WTC11 (cell line): ENCODE results near the gene P2RX1.

Source experiments
- NR1H2 ChIP-seq: sonication (generic); formaldehyde crosslinking; IDR thresholded peaks from 2 replicates; pipeline ENCODE4 v1.9.0; 2021; ENCODE audit warnings: mild to moderate bottlenecking, moderate library complexity, missing genetic modification reagents
- SP1 ChIP-seq: sonication (generic); formaldehyde crosslinking; conservative IDR thresholded peaks from 2 replicates; pipeline ENCODE4 v1.8.1; 2022; ENCODE audit warnings: missing genetic modification reagents
- TEAD1 ChIP-seq: sonication (generic); formaldehyde crosslinking; IDR thresholded peaks from 2 replicates; pipeline ENCODE4 v1.8.0; 2022; ENCODE audit warnings: mild to moderate bottlenecking, missing genetic modification reagents
- TEAD4 ChIP-seq: sonication (generic); formaldehyde crosslinking; IDR thresholded peaks from 2 replicates; pipeline ENCODE4 v1.8.0; 2022; ENCODE audit warnings: mild to moderate bottlenecking, missing genetic modification reagents
- ZNF138 ChIP-seq: sonication (generic); formaldehyde crosslinking; conservative IDR thresholded peaks from 2 replicates; pipeline ENCODE4 v1.8.1; 2022; ENCODE audit warnings: mild to moderate bottlenecking, moderate library complexity, missing genetic modification reagents
- TF ChIP-seq, protein P1 (sequence below): sonication (generic); formaldehyde crosslinking; IDR thresholded peaks from 2 replicates; pipeline ENCODE4 v1.8.0; 2023; ENCODE audit warnings: mild to moderate bottlenecking, missing genetic modification reagents
- TF ChIP-seq, protein P2 (sequence below): sonication (generic); formaldehyde crosslinking; conservative IDR thresholded peaks from 2 replicates; pipeline ENCODE4 v1.8.1; 2022; ENCODE audit warnings: mild to moderate bottlenecking, missing genetic modification reagents
- TF ChIP-seq, protein P3 (sequence below): fragments of 200-600 bp; IDR thresholded peaks from 2 replicates; pipeline ENCODE4 v1.8.0; 2022; ENCODE audit warnings: antibody characterized with exemption
- TF ChIP-seq, protein P4 (sequence below): sonication (generic); formaldehyde crosslinking; IDR thresholded peaks from 2 replicates; pipeline ENCODE4 v1.8.1; 2022; ENCODE audit warnings: mild to moderate bottlenecking, missing genetic modification reagents, moderate library complexity, borderline replicate concordance
- TF ChIP-seq, protein P5 (sequence below): sonication (generic); formaldehyde crosslinking; IDR thresholded peaks from 2 replicates; pipeline ENCODE4 v1.8.0; 2022; ENCODE audit warnings: mild to moderate bottlenecking, missing genetic modification reagents

DNA sequence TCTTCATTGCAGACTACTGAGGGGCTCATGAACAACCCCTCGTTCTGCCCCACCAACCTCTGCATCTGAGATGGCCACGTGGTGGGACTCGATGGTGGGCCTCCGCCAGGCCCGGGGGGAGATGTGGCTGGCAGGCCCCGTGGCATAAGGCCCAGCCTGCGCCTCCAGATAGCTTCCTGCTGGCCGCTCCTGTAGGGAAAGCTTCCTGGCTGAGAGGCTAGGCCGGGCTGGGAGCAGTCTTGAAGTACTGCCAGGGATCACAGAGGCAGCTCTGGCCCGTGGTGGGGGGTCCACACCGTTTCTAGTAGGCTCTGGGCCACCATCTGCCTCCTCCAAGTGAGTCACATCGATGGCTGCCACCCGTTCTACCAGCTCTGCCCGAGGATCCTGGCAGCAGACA is 31.0 kb downstream of the P2RX1 start:
- no peak for TF ChIP-seq ZNF138 (CRISPR knock-in tag)
- TF ChIP-seq, protein P1, sequence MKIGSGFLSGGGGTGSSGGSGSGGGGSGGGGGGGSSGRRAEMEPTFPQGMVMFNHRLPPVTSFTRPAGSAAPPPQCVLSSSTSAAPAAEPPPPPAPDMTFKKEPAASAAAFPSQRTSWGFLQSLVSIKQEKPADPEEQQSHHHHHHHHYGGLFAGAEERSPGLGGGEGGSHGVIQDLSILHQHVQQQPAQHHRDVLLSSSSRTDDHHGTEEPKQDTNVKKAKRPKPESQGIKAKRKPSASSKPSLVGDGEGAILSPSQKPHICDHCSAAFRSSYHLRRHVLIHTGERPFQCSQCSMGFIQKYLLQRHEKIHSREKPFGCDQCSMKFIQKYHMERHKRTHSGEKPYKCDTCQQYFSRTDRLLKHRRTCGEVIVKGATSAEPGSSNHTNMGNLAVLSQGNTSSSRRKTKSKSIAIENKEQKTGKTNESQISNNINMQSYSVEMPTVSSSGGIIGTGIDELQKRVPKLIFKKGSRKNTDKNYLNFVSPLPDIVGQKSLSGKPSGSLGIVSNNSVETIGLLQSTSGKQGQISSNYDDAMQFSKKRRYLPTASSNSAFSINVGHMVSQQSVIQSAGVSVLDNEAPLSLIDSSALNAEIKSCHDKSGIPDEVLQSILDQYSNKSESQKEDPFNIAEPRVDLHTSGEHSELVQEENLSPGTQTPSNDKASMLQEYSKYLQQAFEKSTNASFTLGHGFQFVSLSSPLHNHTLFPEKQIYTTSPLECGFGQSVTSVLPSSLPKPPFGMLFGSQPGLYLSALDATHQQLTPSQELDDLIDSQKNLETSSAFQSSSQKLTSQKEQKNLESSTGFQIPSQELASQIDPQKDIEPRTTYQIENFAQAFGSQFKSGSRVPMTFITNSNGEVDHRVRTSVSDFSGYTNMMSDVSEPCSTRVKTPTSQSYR (CRISPR knock-in tag): no peak
- TF ChIP-seq, protein P2, sequence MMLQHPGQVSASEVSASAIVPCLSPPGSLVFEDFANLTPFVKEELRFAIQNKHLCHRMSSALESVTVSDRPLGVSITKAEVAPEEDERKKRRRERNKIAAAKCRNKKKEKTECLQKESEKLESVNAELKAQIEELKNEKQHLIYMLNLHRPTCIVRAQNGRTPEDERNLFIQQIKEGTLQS (CRISPR knock-in tag): no peak
- TF ChIP-seq, protein P3, sequence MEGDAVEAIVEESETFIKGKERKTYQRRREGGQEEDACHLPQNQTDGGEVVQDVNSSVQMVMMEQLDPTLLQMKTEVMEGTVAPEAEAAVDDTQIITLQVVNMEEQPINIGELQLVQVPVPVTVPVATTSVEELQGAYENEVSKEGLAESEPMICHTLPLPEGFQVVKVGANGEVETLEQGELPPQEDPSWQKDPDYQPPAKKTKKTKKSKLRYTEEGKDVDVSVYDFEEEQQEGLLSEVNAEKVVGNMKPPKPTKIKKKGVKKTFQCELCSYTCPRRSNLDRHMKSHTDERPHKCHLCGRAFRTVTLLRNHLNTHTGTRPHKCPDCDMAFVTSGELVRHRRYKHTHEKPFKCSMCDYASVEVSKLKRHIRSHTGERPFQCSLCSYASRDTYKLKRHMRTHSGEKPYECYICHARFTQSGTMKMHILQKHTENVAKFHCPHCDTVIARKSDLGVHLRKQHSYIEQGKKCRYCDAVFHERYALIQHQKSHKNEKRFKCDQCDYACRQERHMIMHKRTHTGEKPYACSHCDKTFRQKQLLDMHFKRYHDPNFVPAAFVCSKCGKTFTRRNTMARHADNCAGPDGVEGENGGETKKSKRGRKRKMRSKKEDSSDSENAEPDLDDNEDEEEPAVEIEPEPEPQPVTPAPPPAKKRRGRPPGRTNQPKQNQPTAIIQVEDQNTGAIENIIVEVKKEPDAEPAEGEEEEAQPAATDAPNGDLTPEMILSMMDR: no peak
- TF ChIP-seq, protein P4, sequence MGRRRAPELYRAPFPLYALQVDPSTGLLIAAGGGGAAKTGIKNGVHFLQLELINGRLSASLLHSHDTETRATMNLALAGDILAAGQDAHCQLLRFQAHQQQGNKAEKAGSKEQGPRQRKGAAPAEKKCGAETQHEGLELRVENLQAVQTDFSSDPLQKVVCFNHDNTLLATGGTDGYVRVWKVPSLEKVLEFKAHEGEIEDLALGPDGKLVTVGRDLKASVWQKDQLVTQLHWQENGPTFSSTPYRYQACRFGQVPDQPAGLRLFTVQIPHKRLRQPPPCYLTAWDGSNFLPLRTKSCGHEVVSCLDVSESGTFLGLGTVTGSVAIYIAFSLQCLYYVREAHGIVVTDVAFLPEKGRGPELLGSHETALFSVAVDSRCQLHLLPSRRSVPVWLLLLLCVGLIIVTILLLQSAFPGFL (CRISPR knock-in tag): no peak
- TF ChIP-seq NR1H2: no peak
- TF ChIP-seq TEAD4: no peak
- TF ChIP-seq, protein P5, sequence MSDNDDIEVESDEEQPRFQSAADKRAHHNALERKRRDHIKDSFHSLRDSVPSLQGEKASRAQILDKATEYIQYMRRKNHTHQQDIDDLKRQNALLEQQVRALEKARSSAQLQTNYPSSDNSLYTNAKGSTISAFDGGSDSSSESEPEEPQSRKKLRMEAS (CRISPR knock-in tag): no peak
- TF ChIP-seq TEAD1: no peak
- TF ChIP-seq SP1: no peak
